ENCODE data around the gene KIRREL3.

DNA sequence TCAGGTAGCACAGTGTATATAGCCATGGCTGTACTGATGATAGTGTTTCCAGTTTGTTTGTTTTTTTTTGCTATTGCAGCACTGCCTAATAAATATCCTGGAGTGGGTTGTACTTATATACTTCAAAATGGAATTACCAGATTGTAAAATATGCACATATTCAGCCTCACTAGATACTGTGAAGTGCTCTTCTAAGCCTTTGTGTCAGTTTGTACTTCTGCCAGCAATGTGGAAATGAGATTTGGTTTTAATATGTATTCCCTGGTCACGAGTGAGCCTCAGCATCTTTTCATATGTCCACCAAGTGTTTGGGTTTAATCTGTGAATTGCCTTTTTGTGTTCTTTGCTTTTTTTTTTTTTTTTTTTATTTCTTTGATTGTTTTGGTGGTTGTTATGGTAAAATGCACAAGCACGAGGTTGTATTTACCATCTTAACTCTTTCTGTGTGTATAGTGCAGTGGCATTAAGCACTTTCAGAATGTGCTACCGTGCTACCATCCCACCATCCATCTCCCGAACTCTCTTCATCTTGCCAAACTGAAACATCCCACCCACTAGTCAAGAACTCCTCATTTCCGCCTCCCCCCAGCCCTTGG lies 610.2 kb downstream of the KIRREL3 start:
- TF ChIP-seq CTCF (conservative IDR thresholded peaks at IDR 0.05), result no peak
- no peak for TF ChIP-seq ZFX (IDR thresholded peaks at IDR 0.05)
